DOHH2 (cell line): ENCODE measurements around the gene TAF1D.

Experiments
- EZH2phosphoT487 ChIP-seq: fragments of 200-600 bp; sonication (generic); IDR thresholded peaks from 2 replicates; pipeline ENCODE4 v1.6.1; 2017; ENCODE audit warnings: borderline replicate concordance, mild to moderate bottlenecking, antibody characterized with exemption, low read length, moderate library complexity, mixed read lengths
- TF ChIP-seq, protein P1 (sequence below): fragments of 200-600 bp; sonication (generic); IDR thresholded peaks from one replicate; pipeline ENCODE4 v1.5.1; 2014; ENCODE audit warnings: antibody characterized with exemption, mild to moderate bottlenecking, low read depth, low read length; ENCODE audit not compliant: poor library complexity, severe bottlenecking

DNA sequence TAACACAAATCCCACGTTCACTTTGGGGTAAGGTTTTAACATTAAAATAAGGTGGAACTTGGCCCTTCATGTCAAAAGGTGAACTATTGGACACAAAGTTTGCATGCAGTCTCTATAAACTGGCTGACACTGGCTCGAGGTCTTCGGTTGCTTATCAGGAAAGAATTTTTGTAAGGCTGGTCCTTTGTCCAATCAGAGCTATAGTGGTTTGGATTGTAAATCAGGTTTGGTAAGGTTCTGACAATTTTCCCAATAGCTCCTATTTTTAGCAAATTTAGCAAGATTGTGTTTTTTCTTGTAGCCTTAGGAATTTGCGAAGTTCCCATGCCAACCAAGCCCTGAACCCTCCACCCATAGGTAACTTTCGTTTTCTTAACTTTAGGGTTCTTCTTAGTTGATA, 25.2 kb upstream of the TAF1D start:
- TF ChIP-seq, protein P1, sequence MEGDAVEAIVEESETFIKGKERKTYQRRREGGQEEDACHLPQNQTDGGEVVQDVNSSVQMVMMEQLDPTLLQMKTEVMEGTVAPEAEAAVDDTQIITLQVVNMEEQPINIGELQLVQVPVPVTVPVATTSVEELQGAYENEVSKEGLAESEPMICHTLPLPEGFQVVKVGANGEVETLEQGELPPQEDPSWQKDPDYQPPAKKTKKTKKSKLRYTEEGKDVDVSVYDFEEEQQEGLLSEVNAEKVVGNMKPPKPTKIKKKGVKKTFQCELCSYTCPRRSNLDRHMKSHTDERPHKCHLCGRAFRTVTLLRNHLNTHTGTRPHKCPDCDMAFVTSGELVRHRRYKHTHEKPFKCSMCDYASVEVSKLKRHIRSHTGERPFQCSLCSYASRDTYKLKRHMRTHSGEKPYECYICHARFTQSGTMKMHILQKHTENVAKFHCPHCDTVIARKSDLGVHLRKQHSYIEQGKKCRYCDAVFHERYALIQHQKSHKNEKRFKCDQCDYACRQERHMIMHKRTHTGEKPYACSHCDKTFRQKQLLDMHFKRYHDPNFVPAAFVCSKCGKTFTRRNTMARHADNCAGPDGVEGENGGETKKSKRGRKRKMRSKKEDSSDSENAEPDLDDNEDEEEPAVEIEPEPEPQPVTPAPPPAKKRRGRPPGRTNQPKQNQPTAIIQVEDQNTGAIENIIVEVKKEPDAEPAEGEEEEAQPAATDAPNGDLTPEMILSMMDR, result no peak
- TF ChIP-seq EZH2phosphoT487, result no peak
